Ishikawa (cell line): ENCODE results near the gene PUS3.

Source experiments
- CEBPB ChIP-seq: IDR thresholded peaks from 2 replicates; pipeline ENCODE4 v1.6.1; 2012
- EGR1 ChIP-seq: IDR thresholded peaks from 2 replicates; pipeline ENCODE4 v1.6.1; 2012
- EP300 ChIP-seq: IDR thresholded peaks from 2 replicates; pipeline ENCODE4 v1.6.1; 2012; ENCODE audit warnings: borderline replicate concordance
- FOXM1 ChIP-seq: IDR thresholded peaks from 2 replicates; pipeline ENCODE4 v1.6.1; 2012; ENCODE audit warnings: low read depth, borderline replicate concordance
- MAX ChIP-seq: IDR thresholded peaks from 2 replicates; pipeline ENCODE4 v1.6.1; 2012
- NFIC ChIP-seq: IDR thresholded peaks from 2 replicates; pipeline ENCODE4 v1.6.1; 2012
- REST ChIP-seq: IDR thresholded peaks from 2 replicates; pipeline ENCODE4 v1.6.1; 2012; ENCODE audit warnings: low read depth, mild to moderate bottlenecking
- TAF1 ChIP-seq: IDR thresholded peaks from 2 replicates; pipeline ENCODE4 v1.6.1; 2012; ENCODE audit warnings: low read depth, mild to moderate bottlenecking
- USF1 ChIP-seq: IDR thresholded peaks from 2 replicates; pipeline ENCODE4 v1.6.1; 2012

GRCh38 chr11:125949271-125950177 lies 46.5 kb upstream of the PUS3 start:
- TF ChIP-seq EGR1: no peak
- no peak for TF ChIP-seq FOXM1
- TF ChIP-seq MAX: no peak
- no peak for TF ChIP-seq TAF1
- no peak for TF ChIP-seq EP300
- no peak for TF ChIP-seq USF1
- TF ChIP-seq CEBPB: no peak
- no peak for TF ChIP-seq NFIC
- no peak for TF ChIP-seq REST
